Prostate gland (tissue), 2 donors: Measurements from ENCODE around the gene TBC1D22B.

ENCODE experiments used
- POLR2AphosphoS5 ChIP-seq: sonication (generic); formaldehyde crosslinking; IDR thresholded peaks from one replicate; pipeline ENCODE4 v1.6.1; 2017; ENCODE audit warnings: antibody characterized with exemption
- TF ChIP-seq, protein P1 (sequence below), 4 experiments: fragments of 200-600 bp in 2 of 4; fragments of 450-650 bp in 2 of 4; sonication (generic) in 2 of 4; IDR thresholded peaks; 1 replicate in 3 of 4; 2 replicates in 1 of 4; pipeline ENCODE4 v1.5.1; 2016 to 2019; ENCODE audit warnings: antibody characterized with exemption in 4 of 4, mild to moderate bottlenecking in 2 of 4, moderate library complexity in 2 of 4

DNA sequence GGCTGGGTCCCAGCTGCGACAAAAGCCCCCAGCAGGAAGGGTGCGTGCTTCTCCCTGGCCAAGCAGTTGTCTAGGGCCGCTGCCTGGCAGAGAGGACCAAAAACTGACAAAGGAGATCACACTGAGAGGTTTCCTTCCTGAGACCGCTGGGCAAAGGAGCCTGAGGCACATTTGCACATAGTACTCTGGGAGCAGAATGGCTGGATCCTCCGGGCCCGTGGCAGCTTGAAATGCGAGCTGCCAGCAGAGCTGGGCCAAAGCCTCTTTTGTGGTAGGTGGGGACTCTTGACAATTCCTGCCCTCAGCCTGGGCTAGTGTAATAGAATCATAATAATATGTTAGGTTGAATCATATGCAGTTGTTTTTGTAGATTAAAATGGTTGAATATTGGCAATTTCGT is 63.1 kb downstream of the TBC1D22B start:
- TF ChIP-seq POLR2AphosphoS5 = no peak
- TF ChIP-seq, protein P1, sequence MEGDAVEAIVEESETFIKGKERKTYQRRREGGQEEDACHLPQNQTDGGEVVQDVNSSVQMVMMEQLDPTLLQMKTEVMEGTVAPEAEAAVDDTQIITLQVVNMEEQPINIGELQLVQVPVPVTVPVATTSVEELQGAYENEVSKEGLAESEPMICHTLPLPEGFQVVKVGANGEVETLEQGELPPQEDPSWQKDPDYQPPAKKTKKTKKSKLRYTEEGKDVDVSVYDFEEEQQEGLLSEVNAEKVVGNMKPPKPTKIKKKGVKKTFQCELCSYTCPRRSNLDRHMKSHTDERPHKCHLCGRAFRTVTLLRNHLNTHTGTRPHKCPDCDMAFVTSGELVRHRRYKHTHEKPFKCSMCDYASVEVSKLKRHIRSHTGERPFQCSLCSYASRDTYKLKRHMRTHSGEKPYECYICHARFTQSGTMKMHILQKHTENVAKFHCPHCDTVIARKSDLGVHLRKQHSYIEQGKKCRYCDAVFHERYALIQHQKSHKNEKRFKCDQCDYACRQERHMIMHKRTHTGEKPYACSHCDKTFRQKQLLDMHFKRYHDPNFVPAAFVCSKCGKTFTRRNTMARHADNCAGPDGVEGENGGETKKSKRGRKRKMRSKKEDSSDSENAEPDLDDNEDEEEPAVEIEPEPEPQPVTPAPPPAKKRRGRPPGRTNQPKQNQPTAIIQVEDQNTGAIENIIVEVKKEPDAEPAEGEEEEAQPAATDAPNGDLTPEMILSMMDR (IDR thresholded peaks at IDR 0.05) = no peak
